Measurements from ENCODE around the gene GBP1. TPM values are rescaled to one million over a fixed set of nuclear protein-coding genes. Genes with fewer than 3 reads are reported as not detected.
"Not testable (repeated sequence)": the region's sequence is repeated elsewhere in the genome, so short reads cannot be mapped to it uniquely, and the experiment has no call there.

Gene GBP1
- total RNA-seq, 1 donor from 2014 or later = 222 TPM

- intact Hi-C loops (cut with micrococcal nuclease) = not testable (repeated sequence)
Observed at GRCh38 chr1:89018318-89018717, 46.7 kb downstream of the GBP1 start.

- intact Hi-C loops (cut with micrococcal nuclease) = no loop called here
Observed at GRCh38 chr1:89008511-89008910, 56.5 kb downstream of the GBP1 start.

GRCh38 chr1:89005286-89006151 lies 59.5 kb downstream of the GBP1 start:
- intact Hi-C loops (cut with micrococcal nuclease) = no loop called here

Other genes starting within 250 kb of the GBP1 start
- gene GTF2B, start 173.6 kb downstream of the GBP1 start, total RNA-seq = 36.8 and 39.4 TPM in 2 replicates
- 24.2 and 25.6 TPM in 2 replicates for gene KYAT3, start 72.6 kb downstream of the GBP1 start, total RNA-seq
- 21.5 and 22.0 TPM in 2 replicates for gene RBMXL1, start 72.6 kb downstream of the GBP1 start, total RNA-seq
- gene GBP3, start 42.3 kb downstream of the GBP1 start, total RNA-seq = 34.0 and 34.5 TPM in 2 replicates
- gene GBP2, start 60.9 kb upstream of the GBP1 start, total RNA-seq = 131 and 132 TPM in 2 replicates
- not detected in 2 replicates for gene GBP7, start 110.8 kb upstream of the GBP1 start, total RNA-seq
- gene GBP4, start 133.7 kb upstream of the GBP1 start, total RNA-seq = 75.4 and 76.5 TPM in 2 replicates
- 239 and 241 TPM in 2 replicates for gene GBP5, start 207.7 kb upstream of the GBP1 start, total RNA-seq